Measurements from ENCODE around the gene DBNDD1. TPM values are rescaled to one million over a fixed set of nuclear protein-coding genes. Genes with fewer than 3 reads are reported as not detected.

DBNDD1 gene
- total and polyA plus RNA-seq, 2 experiments from 2014 or later: 63.3 to 90.8 TPM

- TF ChIP-seq ZNF462 (CRISPR knock-in tag; IDR thresholded peaks at IDR 0.05) (no peak), ZNF114 (CRISPR knock-in tag; IDR thresholded peaks at IDR 0.05) (no peak), STAT1 (IDR thresholded peaks at IDR 0.05; ENCODE audit: unreplicated experiment) (no peak), EZH2 (IDR thresholded peaks at IDR 0.05; ENCODE audit: low read depth, unreplicated experiment) (no peak)
- TF ChIP-seq, protein P1, sequence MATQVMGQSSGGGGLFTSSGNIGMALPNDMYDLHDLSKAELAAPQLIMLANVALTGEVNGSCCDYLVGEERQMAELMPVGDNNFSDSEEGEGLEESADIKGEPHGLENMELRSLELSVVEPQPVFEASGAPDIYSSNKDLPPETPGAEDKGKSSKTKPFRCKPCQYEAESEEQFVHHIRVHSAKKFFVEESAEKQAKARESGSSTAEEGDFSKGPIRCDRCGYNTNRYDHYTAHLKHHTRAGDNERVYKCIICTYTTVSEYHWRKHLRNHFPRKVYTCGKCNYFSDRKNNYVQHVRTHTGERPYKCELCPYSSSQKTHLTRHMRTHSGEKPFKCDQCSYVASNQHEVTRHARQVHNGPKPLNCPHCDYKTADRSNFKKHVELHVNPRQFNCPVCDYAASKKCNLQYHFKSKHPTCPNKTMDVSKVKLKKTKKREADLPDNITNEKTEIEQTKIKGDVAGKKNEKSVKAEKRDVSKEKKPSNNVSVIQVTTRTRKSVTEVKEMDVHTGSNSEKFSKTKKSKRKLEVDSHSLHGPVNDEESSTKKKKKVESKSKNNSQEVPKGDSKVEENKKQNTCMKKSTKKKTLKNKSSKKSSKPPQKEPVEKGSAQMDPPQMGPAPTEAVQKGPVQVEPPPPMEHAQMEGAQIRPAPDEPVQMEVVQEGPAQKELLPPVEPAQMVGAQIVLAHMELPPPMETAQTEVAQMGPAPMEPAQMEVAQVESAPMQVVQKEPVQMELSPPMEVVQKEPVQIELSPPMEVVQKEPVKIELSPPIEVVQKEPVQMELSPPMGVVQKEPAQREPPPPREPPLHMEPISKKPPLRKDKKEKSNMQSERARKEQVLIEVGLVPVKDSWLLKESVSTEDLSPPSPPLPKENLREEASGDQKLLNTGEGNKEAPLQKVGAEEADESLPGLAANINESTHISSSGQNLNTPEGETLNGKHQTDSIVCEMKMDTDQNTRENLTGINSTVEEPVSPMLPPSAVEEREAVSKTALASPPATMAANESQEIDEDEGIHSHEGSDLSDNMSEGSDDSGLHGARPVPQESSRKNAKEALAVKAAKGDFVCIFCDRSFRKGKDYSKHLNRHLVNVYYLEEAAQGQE (IDR thresholded peaks at IDR 0.05; ENCODE audit: unreplicated experiment): no peak
Observed at GRCh38 chr16:89973654-89974335, 45.5 kb downstream of the DBNDD1 start (continued).
